Measurements from ENCODE around the gene CREBBP. TPM values are rescaled to one million over a fixed set of nuclear protein-coding genes. Genes with fewer than 3 reads are reported as not detected.

Gene CREBBP
- total and polyA plus RNA-seq, 2 donors from 2014 or later, result 5.9 to 74.6 TPM

- FAIRE-seq, result no peak
Observed at GRCh38 chr16:3713587-3714242, 166.8 kb downstream of the CREBBP start.

GRCh38 chr16:3712861-3713372 lies 167.6 kb downstream of the CREBBP start:
- no peak for FAIRE-seq
- no peaks in the 10 kb centered on the region for H3K27me3 ChIP-seq (ENCODE audit: control insufficient read depth, insufficient read depth, low read length)
- TF ChIP-seq CTCF (IDR thresholded peaks at IDR 0.05; ENCODE audit: borderline replicate concordance, extremely low read depth, insufficient read depth), result no peak
- no peak overlapping the region for H3K27ac ChIP-seq (ENCODE audit: low read depth in 2 of 2, low read length in 2 of 2)
- H3K36me3 ChIP-seq (ENCODE audit: control insufficient read depth in 2 of 3, insufficient read depth in 3 of 3, low read length in 3 of 3), result peaks cover 0 to 4% (median 0%) of the 10 kb centered on the region in 3 donors
- no peak overlapping the region for H3K4me3 ChIP-seq (ENCODE audit: low read length in 3 of 3)
- no peak for DNase-seq
- H3K4me1 ChIP-seq (ENCODE audit: control insufficient read depth in 2 of 3, insufficient read depth in 2 of 3, low read depth in 1 of 3, low read length in 3 of 3), result peaks cover 0 to 3% (median 1%) of the 10 kb centered on the region in 3 donors
- H3K9me3 ChIP-seq (ENCODE audit: control insufficient read depth in 2 of 3, insufficient read depth in 1 of 3, low read length in 3 of 3), result no peaks in the 10 kb centered on the region
- no peak overlapping the region for H3K9ac ChIP-seq (ENCODE audit: low read length in 3 of 3)
- intact Hi-C loops (cut with DNase I), result no loop called here

More at GRCh38 chr16:3713587-3714242, 166.8 kb downstream of the CREBBP start:
- Histone ChIP-seq H3K4me3 (ENCODE audit: low read length in 3 of 3) (no peak overlapping the region), H3K27me3 (ENCODE audit: control insufficient read depth, insufficient read depth, low read length) (no peaks in the 10 kb centered on the region), H3K9me3 (ENCODE audit: control insufficient read depth in 2 of 3, insufficient read depth in 1 of 3, low read length in 3 of 3) (no peaks in the 10 kb centered on the region), H3K36me3 (ENCODE audit: control insufficient read depth in 2 of 3, insufficient read depth in 3 of 3, low read length in 3 of 3) (peaks cover 0 to 4% (median 0%) of the 10 kb centered on the region in 3 donors), H3K27ac (ENCODE audit: low read depth in 2 of 2, low read length in 2 of 2) (no peak overlapping the region), H3K4me1 (ENCODE audit: control insufficient read depth in 2 of 3, insufficient read depth in 2 of 3, low read depth in 1 of 3, low read length in 3 of 3) (peaks cover 0 to 7% (median 5%) of the 10 kb centered on the region in 3 donors), H3K9ac (ENCODE audit: low read length in 3 of 3) (no peak overlapping the region)
- no peak for TF ChIP-seq CTCF (IDR thresholded peaks at IDR 0.05; ENCODE audit: borderline replicate concordance, extremely low read depth, insufficient read depth)
- intact Hi-C loops (cut with DNase I), result no loop called here
- no peak for DNase-seq

- intact Hi-C loops (cut with DNase I), result no loop called here
- FAIRE-seq (no peak), DNase-seq (peak in 1 of 5 donors; percentile 10)
- Histone ChIP-seq H3K36me3 (ENCODE audit: control insufficient read depth in 2 of 3, insufficient read depth in 3 of 3, low read length in 3 of 3) (no peaks in the 10 kb centered on the region), H3K27ac (ENCODE audit: low read depth in 2 of 2, low read length in 2 of 2) (no peak overlapping the region), H3K4me1 (ENCODE audit: control insufficient read depth in 2 of 3, insufficient read depth in 2 of 3, low read depth in 1 of 3, low read length in 3 of 3) (no peaks in the 10 kb centered on the region), H3K27me3 (ENCODE audit: control insufficient read depth, insufficient read depth, low read length) (no peaks in the 10 kb centered on the region), H3K4me3 (ENCODE audit: low read length in 3 of 3) (no peak overlapping the region), H3K9me3 (ENCODE audit: control insufficient read depth in 2 of 3, insufficient read depth in 1 of 3, low read length in 3 of 3) (no peaks in the 10 kb centered on the region), H3K9ac (ENCODE audit: low read length in 3 of 3) (no peak overlapping the region)
- TF ChIP-seq CTCF (IDR thresholded peaks at IDR 0.05; ENCODE audit: borderline replicate concordance, extremely low read depth, insufficient read depth), result no peak
Observed at GRCh38 chr16:3706253-3707012, 174.1 kb downstream of the CREBBP start.

All from kidney (tissue), 14 donors.